A549 (cell line): ENCODE results near the gene THAP4. TPM values are rescaled to one million over a fixed set of nuclear protein-coding genes. Genes with fewer than 3 reads are reported as not detected.

ENCODE experiments used
- ATAC-seq, 2 experiments: fragments of 200-7000 bp in 1 of 2; fragments of >200 bp in 1 of 2; cut with Nextera tagmentation in 1 of 2; cut with Tn5 transposase in 1 of 2; 3 replicates each; pipeline versions ENCODE4 v1.8.0 to v1.9.1; 2018 to 2020; ENCODE audit warnings: mild to moderate bottlenecking in 1 of 2, moderate library complexity in 1 of 2
- CTCF ChIA-PET: fragments of 300-600 bp; sonication (Branson Sonifier 250); formaldehyde crosslinking; extraction: SDS; loops from one replicate; lab custom pipeline; 2021; ENCODE audit warnings: antibody characterized with exemption, inconsistent platforms; lab: Yijun Ruan, JAX
- POLR2A ChIA-PET: fragments of 350-600 bp; formaldehyde crosslinking; extraction: SDS; loops from one replicate; lab custom pipeline; 2021; ENCODE audit warnings: antibody characterized with exemption, inconsistent platforms; lab: Yijun Ruan, JAX
- DNase-seq, 2 experiments: peaks; one replicate each; pipeline versions ENCODE4 v3.0.0 to v3.0.0-alpha.2; 2011 to 2016; ENCODE audit warnings: low read depth in 1 of 2, low spot score in 1 of 2
- FAIRE-seq: peaks from 2 replicates; lab custom pipeline; 2011; peaks lifted over from hg19 to GRCh38; lab: Jason Lieb, UNC
- H3K27ac ChIP-seq, 2 experiments: fragments of >200 bp; sonication (Bioruptor Twin); formaldehyde crosslinking; 3 replicates each; pipeline ENCODE4 v1.5.1; 2016 to 2017
- H3K4me1 ChIP-seq: fragments of >200 bp; sonication (Bioruptor Twin); formaldehyde crosslinking; 3 replicates; pipeline ENCODE4 v1.6.1; 2016
- H3K4me2 ChIP-seq: fragments of >200 bp; sonication (Bioruptor Twin); formaldehyde crosslinking; 3 replicates; pipeline ENCODE4 v1.6.1; 2016
- H3K4me3 ChIP-seq: fragments of >200 bp; sonication (Bioruptor Twin); formaldehyde crosslinking; 3 replicates; pipeline ENCODE4 v1.5.1; 2016
- H3K9me3 ChIP-seq: fragments of >200 bp; sonication (Bioruptor Twin); formaldehyde crosslinking; 3 replicates; pipeline ENCODE4 v1.6.1; 2016
- CBX2 ChIP-seq: fragments of 200-600 bp; sonication (generic); IDR thresholded peaks from 2 replicates; pipeline ENCODE4 v1.6.1; 2016; ENCODE audit warnings: low read depth, mild to moderate bottlenecking, borderline replicate concordance
- CHD4 ChIP-seq: fragments of 200-600 bp; sonication (generic); IDR thresholded peaks from 2 replicates; pipeline ENCODE4 v1.6.1; 2016; ENCODE audit warnings: antibody characterized with exemption, mild to moderate bottlenecking, borderline replicate concordance
- EHF ChIP-seq: fragments of 250-450 bp; sonication (Bioruptor Pico); IDR thresholded peaks from 2 replicates; pipeline ENCODE4 v1.5.0; 2020; ENCODE audit warnings: mild to moderate bottlenecking
- EHMT2 ChIP-seq: fragments of 200-600 bp; sonication (generic); IDR thresholded peaks from 2 replicates; pipeline ENCODE4 v1.6.1; 2016; ENCODE audit warnings: antibody characterized with exemption, low read depth, mild to moderate bottlenecking, moderate library complexity
- EP300 ChIP-seq, 2 experiments: fragments of >200 bp; sonication (Bioruptor Twin); formaldehyde crosslinking; IDR thresholded peaks; 2 replicates in 1 of 2; 3 replicates in 1 of 2; pipeline ENCODE4 v1.6.1; 2016 to 2017
- ESRRA ChIP-seq: fragments of 150-350 bp; IDR thresholded peaks from 2 replicates; pipeline ENCODE4 v1.6.1; 2014; ENCODE audit warnings: mild to moderate bottlenecking, low read length, borderline replicate concordance
- FOSB ChIP-seq: fragments of 250-450 bp; sonication (Bioruptor Pico); IDR thresholded peaks from 2 replicates; pipeline ENCODE4 v1.5.0; 2020; ENCODE audit warnings: mild to moderate bottlenecking, moderate library complexity
- HOXA7 ChIP-seq: fragments of 250-450 bp; sonication (Bioruptor Pico); IDR thresholded peaks from 2 replicates; pipeline ENCODE4 v1.5.0; 2020; ENCODE audit warnings: mild to moderate bottlenecking, moderate library complexity
- HOXB5 ChIP-seq: fragments of 250-450 bp; sonication (Bioruptor Pico); IDR thresholded peaks from 2 replicates; pipeline ENCODE4 v1.5.0; 2020; ENCODE audit warnings: mild to moderate bottlenecking, moderate library complexity
- KDM5A ChIP-seq: fragments of 200-600 bp; sonication (generic); IDR thresholded peaks from 2 replicates; pipeline ENCODE4 v1.6.1; 2016; ENCODE audit warnings: antibody characterized with exemption, mild to moderate bottlenecking
- MAX ChIP-seq: IDR thresholded peaks from 2 replicates; pipeline ENCODE4 v1.6.1; 2012
- MAZ ChIP-seq: fragments of 150-350 bp; IDR thresholded peaks from 2 replicates; pipeline ENCODE4 v1.6.1; 2014; ENCODE audit warnings: antibody characterized with exemption, low read depth, low read length, borderline replicate concordance
- NPAS2 ChIP-seq: fragments of 250-450 bp; sonication (Bioruptor Pico); IDR thresholded peaks from 2 replicates; pipeline ENCODE4 v1.8.0; 2022; ENCODE audit warnings: mild to moderate bottlenecking, moderate library complexity, borderline replicate concordance
- PHF8 ChIP-seq: fragments of 200-600 bp; sonication (generic); IDR thresholded peaks from 2 replicates; pipeline ENCODE4 v1.6.1; 2016; ENCODE audit warnings: low read depth, mild to moderate bottlenecking, antibody characterized with exemption, moderate library complexity, borderline replicate concordance
- POLR2A ChIP-seq: IDR thresholded peaks from 2 replicates; pipeline ENCODE4 v1.6.1; 2012; ENCODE audit warnings: mild to moderate bottlenecking, low read length
- RAD21 ChIP-seq, 2 experiments: fragments of >200 bp in 1 of 2; sonication (Bioruptor Twin) in 1 of 2; formaldehyde crosslinking in 1 of 2; IDR thresholded peaks in 1 of 2; conservative IDR thresholded peaks in 1 of 2; 2 replicates in 1 of 2; 3 replicates in 1 of 2; pipeline ENCODE4 v1.6.1; 2012 to 2018; ENCODE audit warnings: inconsistent platforms in 1 of 2
- SMC3 ChIP-seq: fragments of >200 bp; sonication (Bioruptor Twin); formaldehyde crosslinking; IDR thresholded peaks from 3 replicates; pipeline ENCODE4 v1.6.1; 2018; ENCODE audit warnings: inconsistent platforms
- SREBF2 ChIP-seq: fragments of 450-650 bp; IDR thresholded peaks from 2 replicates; pipeline ENCODE4 v1.6.1; 2014; ENCODE audit warnings: mild to moderate bottlenecking, moderate library complexity
- ZC3H11A ChIP-seq: fragments of 450-650 bp; IDR thresholded peaks from 2 replicates; pipeline ENCODE4 v1.6.1; 2014; ENCODE audit warnings: antibody characterized with exemption, mild to moderate bottlenecking
- ZFP36 ChIP-seq: fragments of 450-650 bp; IDR thresholded peaks from 2 replicates; pipeline ENCODE4 v1.6.1; 2014; ENCODE audit warnings: borderline replicate concordance; ENCODE audit not compliant: partially characterized antibody
- ZNF302 ChIP-seq: fragments of 250-450 bp; sonication (Bioruptor Pico); IDR thresholded peaks from 2 replicates; pipeline ENCODE4 v1.9.0; 2021; ENCODE audit warnings: inconsistent platforms, mild to moderate bottlenecking, moderate library complexity
- WGBS: methylation state at CpG from one replicate; pipeline ENCODE4 v1.1.6; 2017; ENCODE audit errors: missing lambda C conversion rate; 5-methylcytosine and 5-hydroxymethylcytosine counted together
- polyA plus RNA-seq, 4 experiments: library from polyadenylated mRNA; depleted of rRNA in 3 of 4; stranded (reverse); fragments of >200 nt; fragmentation: RNase III in 1 of 4; extraction: RNeasy Plus Mini Kit Qiagen cat#74134 plus additional on column Dnase treatment in 1 of 4; gene quantifications; 2 replicates in 3 of 4; 3 replicates in 1 of 4; pipeline ENCODE4 v1.2.3, GENCODE V29; 2011 to 2017
- TF ChIP-seq, protein P1 (sequence below): fragments of 250-450 bp; sonication (Bioruptor Pico); IDR thresholded peaks from 2 replicates; pipeline ENCODE4 v1.5.0; 2020; ENCODE audit warnings: low read depth, mild to moderate bottlenecking, moderate library complexity
- TF ChIP-seq, protein P2 (sequence below): fragments of >200 bp; sonication (Bioruptor Twin); formaldehyde crosslinking; IDR thresholded peaks from 2 replicates; pipeline ENCODE4 v1.6.1; 2016
- TF ChIP-seq, protein P3 (sequence below): fragments of >200 bp; sonication (Bioruptor Twin); formaldehyde crosslinking; IDR thresholded peaks from 3 replicates; pipeline ENCODE4 v1.6.1; 2016

Gene THAP4
- polyA plus RNA-seq, 2 of the 4 experiments (the other 2 are of a cell fraction) = 36.1 to 51.0 TPM

DNA sequence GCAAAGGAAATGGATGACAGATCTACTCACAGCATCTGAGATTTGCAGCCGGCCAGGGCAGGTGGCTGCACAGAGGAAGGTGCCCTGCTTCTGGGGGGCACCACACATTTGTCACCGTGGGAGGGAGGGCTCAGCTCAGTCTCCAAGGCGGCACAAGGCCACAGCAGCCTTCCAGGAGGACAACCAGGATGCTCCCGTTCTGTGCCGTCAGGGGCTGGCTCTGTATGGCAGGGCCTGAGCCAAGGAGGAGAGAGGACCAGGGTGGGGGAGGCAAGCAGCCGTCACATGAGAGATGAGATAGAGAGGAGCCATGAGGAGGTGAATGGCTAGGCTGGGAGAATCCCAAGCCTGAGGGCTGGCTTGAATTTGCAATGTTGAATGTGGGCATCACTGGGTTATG lies 83.0 kb downstream of the THAP4 start:
- H3K9me3 ChIP-seq = peaks cover 14% of the 10 kb centered on the region
- H3K4me1 ChIP-seq = peaks cover 4% of the 10 kb centered on the region; the same call in 1 of the 3 replicates
- H3K27ac ChIP-seq = no peak overlapping the region
- TF ChIP-seq, protein P1, sequence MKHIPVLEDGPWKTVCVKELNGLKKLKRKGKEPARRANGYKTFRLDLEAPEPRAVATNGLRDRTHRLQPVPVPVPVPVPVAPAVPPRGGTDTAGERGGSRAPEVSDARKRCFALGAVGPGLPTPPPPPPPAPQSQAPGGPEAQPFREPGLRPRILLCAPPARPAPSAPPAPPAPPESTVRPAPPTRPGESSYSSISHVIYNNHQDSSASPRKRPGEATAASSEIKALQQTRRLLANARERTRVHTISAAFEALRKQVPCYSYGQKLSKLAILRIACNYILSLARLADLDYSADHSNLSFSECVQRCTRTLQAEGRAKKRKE (CRISPR knock-in tag) = no peak
- TF ChIP-seq MAX = no peak
- no peak for TF ChIP-seq CHD4
- TF ChIP-seq ZC3H11A = no peak
- TF ChIP-seq FOSB (CRISPR knock-in tag) = no peak
- TF ChIP-seq NPAS2 (CRISPR knock-in tag) = no peak
- TF ChIP-seq MAZ = no peak
- TF ChIP-seq EP300 (IDR thresholded peaks at IDR 0.05) = no peak
- TF ChIP-seq SMC3 = no peak
- TF ChIP-seq ESRRA = no peak
- no peak for TF ChIP-seq HOXA7 (CRISPR knock-in tag)
- no peak for TF ChIP-seq HOXB5 (CRISPR knock-in tag)
- no peak for TF ChIP-seq RAD21 (conservative IDR thresholded peaks at IDR 0.05 in 1 of 2, IDR thresholded peaks at IDR 0.05 in 1 of 2)
- WGBS = 41% methylated on average over 6 of the region's 6 CpGs
- no peak overlapping the region for H3K4me3 ChIP-seq
- CTCF ChIA-PET = no interaction called here
- POLR2A ChIA-PET = no interaction called here
- FAIRE-seq = no peak
- no peak for DNase-seq
- no peak for ATAC-seq
- H3K4me2 ChIP-seq = no peak overlapping the region

DNA sequence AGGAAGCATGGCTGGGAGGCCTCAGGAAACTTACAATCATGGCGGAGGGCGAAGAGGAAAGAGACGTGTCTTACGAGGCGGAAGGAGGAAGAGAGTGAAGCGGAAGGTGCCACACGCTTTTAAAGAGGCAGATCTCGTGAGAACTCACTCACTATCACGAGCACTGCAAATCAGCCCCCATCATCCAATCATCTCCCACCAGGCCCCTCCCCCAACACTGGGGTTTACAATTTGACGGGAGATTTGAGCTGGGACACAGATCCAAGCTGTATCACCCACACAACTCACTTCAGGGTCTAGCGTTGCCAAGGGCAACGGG lies 83.5 kb downstream of the THAP4 start:
- no peak overlapping the region for H3K4me3 ChIP-seq
- ATAC-seq = no peak
- peaks cover 9% of the 10 kb centered on the region; the same call in 1 of the 3 replicates for H3K4me1 ChIP-seq
- ChIA-PET CTCF (no interaction called here), POLR2A (no interaction called here)
- no peak for TF ChIP-seq ZNF302 (CRISPR knock-in tag)
- TF ChIP-seq CHD4 = no peak
- no peak for TF ChIP-seq NPAS2 (CRISPR knock-in tag)
- no peak for TF ChIP-seq MAX
- no peak for TF ChIP-seq CBX2
- TF ChIP-seq, protein P2, sequence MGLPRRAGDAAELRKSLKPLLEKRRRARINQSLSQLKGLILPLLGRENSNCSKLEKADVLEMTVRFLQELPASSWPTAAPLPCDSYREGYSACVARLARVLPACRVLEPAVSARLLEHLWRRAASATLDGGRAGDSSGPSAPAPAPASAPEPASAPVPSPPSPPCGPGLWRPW = no peak
- TF ChIP-seq ZC3H11A = no peak
- TF ChIP-seq MAZ = no peak
- TF ChIP-seq, protein P1 (CRISPR knock-in tag) = no peak
- TF ChIP-seq SREBF2 = no peak
- TF ChIP-seq EHMT2 = no peak
- no peak for TF ChIP-seq POLR2A
- no peak for TF ChIP-seq ZFP36
- TF ChIP-seq EP300 (IDR thresholded peaks at IDR 0.05) = no peak
- TF ChIP-seq, protein P3, sequence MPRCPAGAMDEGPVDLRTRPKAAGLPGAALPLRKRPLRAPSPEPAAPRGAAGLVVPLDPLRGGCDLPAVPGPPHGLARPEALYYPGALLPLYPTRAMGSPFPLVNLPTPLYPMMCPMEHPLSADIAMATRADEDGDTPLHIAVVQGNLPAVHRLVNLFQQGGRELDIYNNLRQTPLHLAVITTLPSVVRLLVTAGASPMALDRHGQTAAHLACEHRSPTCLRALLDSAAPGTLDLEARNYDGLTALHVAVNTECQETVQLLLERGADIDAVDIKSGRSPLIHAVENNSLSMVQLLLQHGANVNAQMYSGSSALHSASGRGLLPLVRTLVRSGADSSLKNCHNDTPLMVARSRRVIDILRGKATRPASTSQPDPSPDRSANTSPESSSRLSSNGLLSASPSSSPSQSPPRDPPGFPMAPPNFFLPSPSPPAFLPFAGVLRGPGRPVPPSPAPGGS = no peak
- no peak for TF ChIP-seq EHF
- no peak for TF ChIP-seq HOXB5 (CRISPR knock-in tag)
- no peak for TF ChIP-seq FOSB (CRISPR knock-in tag)
- no peak for TF ChIP-seq KDM5A
- no peak for TF ChIP-seq PHF8
- 80% methylated on average over 12 of the region's 12 CpGs for WGBS
- no peak for DNase-seq
- FAIRE-seq = no peak
- H3K27ac ChIP-seq = no peak overlapping the region
- H3K4me2 ChIP-seq = no peak overlapping the region
- H3K9me3 ChIP-seq = peaks cover 14% of the 10 kb centered on the region
